SU-DHL-6 (cell line): ENCODE measurements around the gene JCAD.

ENCODE experiments used
- H2AFZ ChIP-seq: fragments of 200-600 bp; sonication (generic); 2 replicates; pipeline ENCODE4 v1.6.1; 2014; ENCODE audit warnings: low read depth, mild to moderate bottlenecking, moderate library complexity, mixed read lengths, antibody characterized with exemption, low read length; ENCODE audit not compliant: severe bottlenecking
- H3F3A ChIP-seq: fragments of 200-600 bp; shearing (Covaris generic); 2 replicates; pipeline ENCODE4 v1.6.0; 2016; ENCODE audit warnings: antibody characterized with exemption, mild to moderate bottlenecking; ENCODE audit not compliant: insufficient read depth
- H3K27ac ChIP-seq: fragments of 200-600 bp; sonication (generic); 2 replicates; pipeline ENCODE4 v1.5.1; 2016; ENCODE audit warnings: low read depth, mild to moderate bottlenecking, low read length, moderate library complexity, mixed read lengths
- H3K27me3 ChIP-seq: fragments of 200-600 bp; sonication (generic), shearing (Covaris generic); 2 replicates; pipeline ENCODE4 v1.6.0; 2014; ENCODE audit warnings: mild to moderate bottlenecking, low read length
- H3K36me3 ChIP-seq: fragments of 200-600 bp; sonication (generic); 2 replicates; pipeline ENCODE4 v1.6.1; 2014; ENCODE audit warnings: mild to moderate bottlenecking, low read length, mixed read lengths
- H3K4me2 ChIP-seq: fragments of 300-600, 200-600 bp; shearing (Covaris generic), sonication (generic); 2 replicates; pipeline ENCODE4 v1.6.0; 2014; ENCODE audit warnings: low read length, low read depth, mild to moderate bottlenecking; ENCODE audit not compliant: poor library complexity, severe bottlenecking
- H3K4me3 ChIP-seq: fragments of 200-600 bp; sonication (generic); 2 replicates; pipeline ENCODE4 v1.5.1; 2014; ENCODE audit warnings: antibody characterized with exemption, low read length, mild to moderate bottlenecking, mixed read lengths; ENCODE audit not compliant: insufficient read depth, poor library complexity, severe bottlenecking
- H3K79me2 ChIP-seq: fragments of 200-600 bp; sonication (generic); 2 replicates; pipeline ENCODE4 v1.6.1; 2014; ENCODE audit warnings: mild to moderate bottlenecking, low read length, moderate library complexity; ENCODE audit not compliant: insufficient read depth
- H3K9ac ChIP-seq: fragments of 200-600 bp; sonication (generic); 2 replicates; pipeline ENCODE4 v1.7.0; 2014; ENCODE audit warnings: mild to moderate bottlenecking, low read length
- H3K9me2 ChIP-seq: fragments of 200-600 bp; sonication (generic); replicated peaks from 2 replicates; pipeline ENCODE4 v1.6.1; 2014; ENCODE audit warnings: low read length; ENCODE audit not compliant: insufficient read depth
- H3K9me3 ChIP-seq: fragments of 200-600 bp; sonication (generic); 2 replicates; pipeline ENCODE4 v1.6.1; 2014; ENCODE audit warnings: low read length, mixed read lengths; ENCODE audit not compliant: insufficient read depth
- H4K20me1 ChIP-seq: fragments of 200-600 bp; sonication (generic); 2 replicates; pipeline ENCODE4 v1.6.1; 2014; ENCODE audit warnings: low read depth, mild to moderate bottlenecking, antibody characterized with exemption, low read length, moderate library complexity, mixed read lengths
- CTCF ChIP-seq: fragments of 200-600 bp; sonication (generic); IDR thresholded peaks from one replicate; pipeline ENCODE4 v1.5.1; 2017; ENCODE audit warnings: antibody characterized with exemption, mild to moderate bottlenecking, low read length, moderate library complexity; ENCODE audit not compliant: insufficient read depth, poor library complexity, severe bottlenecking
- EZH2phosphoT487 ChIP-seq: fragments of 200-600 bp; sonication (generic), shearing (Covaris generic); conservative IDR thresholded peaks from 2 replicates; pipeline ENCODE4 v1.6.1; 2018; ENCODE audit warnings: mild to moderate bottlenecking, antibody characterized with exemption, low read length, moderate library complexity, mixed read lengths

The JCAD gene

GRCh38 chr10:30017556-30017955, 41.8 kb downstream of the JCAD start:
- H3K4me3 ChIP-seq: no peak overlapping the region

GRCh38 chr10:30014511-30014910, 44.9 kb downstream of the JCAD start:
- TF ChIP-seq CTCF (no peak), EZH2phosphoT487 (no peak)
- Histone ChIP-seq H3K4me2 (no peak overlapping the region), H3K36me3 (no peaks in the 10 kb centered on the region), H3F3A (no peaks in the 10 kb centered on the region), H3K4me3 (no peak overlapping the region), H3K27ac (no peak overlapping the region), H3K79me2 (no peaks in the 10 kb centered on the region), H3K9ac (no peak overlapping the region), H3K27me3 (no peaks in the 10 kb centered on the region), H3K9me2 (no peaks in the 10 kb centered on the region), H3K9me3 (no peaks in the 10 kb centered on the region), H4K20me1 (no peaks in the 10 kb centered on the region), H2AFZ (no peak overlapping the region)

More at GRCh38 chr10:30017556-30017955, 41.8 kb downstream of the JCAD start:
- no peaks in the 10 kb centered on the region for H3K9me3 ChIP-seq
- H2AFZ ChIP-seq: no peak overlapping the region
- H3K36me3 ChIP-seq: no peaks in the 10 kb centered on the region
- no peaks in the 10 kb centered on the region for H3F3A ChIP-seq
- no peaks in the 10 kb centered on the region for H3K27me3 ChIP-seq
- TF ChIP-seq EZH2phosphoT487 (no peak), CTCF (no peak)
- no peak overlapping the region for H3K27ac ChIP-seq
- no peaks in the 10 kb centered on the region for H3K79me2 ChIP-seq
- no peaks in the 10 kb centered on the region for H4K20me1 ChIP-seq
- no peaks in the 10 kb centered on the region for H3K9me2 ChIP-seq
- H3K4me2 ChIP-seq: no peak overlapping the region
- H3K9ac ChIP-seq: no peak overlapping the region

DNA sequence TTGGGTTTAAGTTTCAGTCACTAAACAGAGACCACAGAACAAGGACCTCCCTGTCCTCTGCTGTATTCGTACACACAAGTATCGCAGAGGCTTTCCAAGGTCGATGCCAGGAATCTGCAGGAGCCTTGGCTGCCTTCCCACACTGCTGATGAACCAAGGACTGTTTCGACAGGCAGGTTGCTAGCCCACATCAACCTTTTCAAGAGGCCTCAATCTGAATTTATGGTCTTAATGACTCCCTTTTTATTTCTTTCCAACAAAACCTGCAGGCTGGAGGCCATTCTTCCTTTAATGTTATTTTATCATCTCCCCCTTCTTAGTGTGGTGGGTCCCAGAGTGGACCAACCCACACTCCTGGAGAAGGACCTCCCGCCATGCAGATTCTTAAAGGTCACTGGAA, 45.6 kb downstream of the JCAD start:
- no peaks in the 10 kb centered on the region for H3K79me2 ChIP-seq
- no peaks in the 10 kb centered on the region for H3K9me3 ChIP-seq
- H3K4me2 ChIP-seq: no peak overlapping the region
- H3K27me3 ChIP-seq: no peaks in the 10 kb centered on the region
- H3F3A ChIP-seq: no peaks in the 10 kb centered on the region
- H3K9me2 ChIP-seq: no peaks in the 10 kb centered on the region
- no peak overlapping the region for H3K9ac ChIP-seq
- H4K20me1 ChIP-seq: no peaks in the 10 kb centered on the region
- H3K4me3 ChIP-seq: no peak overlapping the region
- no peak overlapping the region for H3K27ac ChIP-seq
- no peak for TF ChIP-seq CTCF
- no peak for TF ChIP-seq EZH2phosphoT487
- no peaks in the 10 kb centered on the region for H3K36me3 ChIP-seq
- H2AFZ ChIP-seq: no peak overlapping the region
